ENCODE measurements around the gene RAB7A. TPM values are rescaled to one million over a fixed set of nuclear protein-coding genes. Genes with fewer than 3 reads are reported as not detected.

RAB7A gene
- total RNA-seq, 1 donor from 2014 or later: 319 TPM

DNA sequence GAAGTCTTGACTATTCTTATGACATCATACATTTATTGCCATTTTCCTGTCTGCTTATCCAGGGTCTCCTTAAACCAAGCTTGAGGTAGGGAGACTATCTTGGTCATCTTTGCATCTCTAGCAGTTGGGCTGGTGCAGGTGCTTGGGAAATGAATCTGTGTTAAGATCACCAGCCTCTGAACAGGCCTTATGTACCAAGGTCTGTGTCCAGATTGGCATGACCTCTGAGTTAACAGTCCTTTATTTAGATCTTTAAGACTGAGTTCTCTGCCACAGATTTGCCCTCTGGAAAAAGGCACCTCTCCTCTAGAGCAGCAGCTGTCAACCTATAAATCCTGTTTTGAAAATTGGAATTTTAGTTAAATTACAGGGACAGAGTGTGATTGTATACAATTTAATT is 35.4 kb downstream of the RAB7A start:
- DNase-seq (ENCODE audit: low read depth): no peak
- Mint-ChIP-seq H3K36me3 (ENCODE audit: low read depth, unreplicated experiment) (peaks cover 8% of the 10 kb centered on the region), H3K9me3 (ENCODE audit: unreplicated experiment) (no peaks in the 10 kb centered on the region), H3K27ac (ENCODE audit: unreplicated experiment) (no peak overlapping the region), H3K27me3 (ENCODE audit: low read depth, unreplicated experiment) (no peaks in the 10 kb centered on the region), H3K4me3 (ENCODE audit: unreplicated experiment) (no peak overlapping the region), H3K4me1 (ENCODE audit: low read depth, unreplicated experiment) (peaks cover 19% of the 10 kb centered on the region)
- Histone ChIP-seq H3K4me2 (ENCODE audit: low read length) (no peak overlapping the region), H3K4me3 (ENCODE audit: insufficient read depth, low read depth, low read length) (no peak overlapping the region), H3K79me2 (ENCODE audit: insufficient read depth, low read length) (peaks cover 95% of the 10 kb centered on the region), H4K20me1 (ENCODE audit: insufficient read depth, low read length) (peaks cover 93% of the 10 kb centered on the region), H3K27me3 (ENCODE audit: insufficient read depth, low read length) (no peaks in the 10 kb centered on the region), H3K36me3 (ENCODE audit: insufficient read depth, low read length) (no peaks in the 10 kb centered on the region), H3K27ac (ENCODE audit: low read depth, low read length) (no peak overlapping the region), H3K9ac (ENCODE audit: low read length) (no peak overlapping the region), H2AFZ (ENCODE audit: low read depth, low read length) (no peak overlapping the region), H3K9me3 (ENCODE audit: insufficient read depth, low read depth, low read length) (no peaks in the 10 kb centered on the region), H3K4me1 (ENCODE audit: insufficient read depth, low read length) (no peaks in the 10 kb centered on the region)
- FAIRE-seq: no peak
- TF ChIP-seq, protein P1, sequence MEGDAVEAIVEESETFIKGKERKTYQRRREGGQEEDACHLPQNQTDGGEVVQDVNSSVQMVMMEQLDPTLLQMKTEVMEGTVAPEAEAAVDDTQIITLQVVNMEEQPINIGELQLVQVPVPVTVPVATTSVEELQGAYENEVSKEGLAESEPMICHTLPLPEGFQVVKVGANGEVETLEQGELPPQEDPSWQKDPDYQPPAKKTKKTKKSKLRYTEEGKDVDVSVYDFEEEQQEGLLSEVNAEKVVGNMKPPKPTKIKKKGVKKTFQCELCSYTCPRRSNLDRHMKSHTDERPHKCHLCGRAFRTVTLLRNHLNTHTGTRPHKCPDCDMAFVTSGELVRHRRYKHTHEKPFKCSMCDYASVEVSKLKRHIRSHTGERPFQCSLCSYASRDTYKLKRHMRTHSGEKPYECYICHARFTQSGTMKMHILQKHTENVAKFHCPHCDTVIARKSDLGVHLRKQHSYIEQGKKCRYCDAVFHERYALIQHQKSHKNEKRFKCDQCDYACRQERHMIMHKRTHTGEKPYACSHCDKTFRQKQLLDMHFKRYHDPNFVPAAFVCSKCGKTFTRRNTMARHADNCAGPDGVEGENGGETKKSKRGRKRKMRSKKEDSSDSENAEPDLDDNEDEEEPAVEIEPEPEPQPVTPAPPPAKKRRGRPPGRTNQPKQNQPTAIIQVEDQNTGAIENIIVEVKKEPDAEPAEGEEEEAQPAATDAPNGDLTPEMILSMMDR (IDR thresholded peaks at IDR 0.05; ENCODE audit: insufficient read depth, low read depth, low read length): no peak
- TF ChIP-seq EZH2 (IDR thresholded peaks at IDR 0.05; ENCODE audit: insufficient read depth, low read length): no peak

DNA sequence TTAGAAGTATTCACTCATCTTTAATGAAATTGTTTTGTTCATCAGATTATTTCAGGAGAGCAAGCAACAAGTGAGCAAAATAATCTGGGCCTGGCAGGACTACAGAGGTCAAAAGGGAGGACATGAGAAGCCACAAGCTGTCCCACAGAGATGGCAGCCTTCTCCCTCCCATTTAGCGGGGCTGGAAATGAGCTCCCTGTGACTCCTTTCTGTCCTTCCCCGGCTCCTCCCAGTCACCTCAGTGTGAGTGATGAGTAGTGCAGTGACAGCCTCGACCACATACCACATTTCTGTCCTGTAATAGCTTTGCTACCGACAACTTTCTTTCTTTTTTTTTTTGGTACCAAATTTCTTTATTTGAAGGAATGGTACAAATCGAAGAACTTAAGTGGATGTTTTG is 38.0 kb downstream of the RAB7A start:
- Histone ChIP-seq H3K79me2 (ENCODE audit: insufficient read depth, low read length) (peaks cover 97% of the 10 kb centered on the region), H3K9ac (ENCODE audit: low read length) (no peak overlapping the region), H3K4me3 (ENCODE audit: insufficient read depth, low read depth, low read length) (no peak overlapping the region), H2AFZ (ENCODE audit: low read depth, low read length) (no peak overlapping the region), H3K27ac (ENCODE audit: low read depth, low read length) (no peak overlapping the region), H3K4me2 (ENCODE audit: low read length) (no peak overlapping the region), H4K20me1 (ENCODE audit: insufficient read depth, low read length) (peaks cover 95% of the 10 kb centered on the region), H3K4me1 (ENCODE audit: insufficient read depth, low read length) (no peaks in the 10 kb centered on the region), H3K9me3 (ENCODE audit: insufficient read depth, low read depth, low read length) (no peaks in the 10 kb centered on the region), H3K27me3 (ENCODE audit: insufficient read depth, low read length) (no peaks in the 10 kb centered on the region), H3K36me3 (ENCODE audit: insufficient read depth, low read length) (no peaks in the 10 kb centered on the region)
- Mint-ChIP-seq H3K4me3 (ENCODE audit: unreplicated experiment) (no peak overlapping the region), H3K27me3 (ENCODE audit: low read depth, unreplicated experiment) (no peaks in the 10 kb centered on the region), H3K36me3 (ENCODE audit: low read depth, unreplicated experiment) (peaks cover 15% of the 10 kb centered on the region), H3K27ac (ENCODE audit: unreplicated experiment) (no peak overlapping the region), H3K4me1 (ENCODE audit: low read depth, unreplicated experiment) (peaks cover 33% of the 10 kb centered on the region), H3K9me3 (ENCODE audit: unreplicated experiment) (no peaks in the 10 kb centered on the region)
- TF ChIP-seq, protein P1 (IDR thresholded peaks at IDR 0.05; ENCODE audit: insufficient read depth, low read depth, low read length): no peak
- no peak for TF ChIP-seq EZH2 (IDR thresholded peaks at IDR 0.05; ENCODE audit: insufficient read depth, low read length)
- no peak for FAIRE-seq
- DNase-seq (ENCODE audit: low read depth): no peak

DNA sequence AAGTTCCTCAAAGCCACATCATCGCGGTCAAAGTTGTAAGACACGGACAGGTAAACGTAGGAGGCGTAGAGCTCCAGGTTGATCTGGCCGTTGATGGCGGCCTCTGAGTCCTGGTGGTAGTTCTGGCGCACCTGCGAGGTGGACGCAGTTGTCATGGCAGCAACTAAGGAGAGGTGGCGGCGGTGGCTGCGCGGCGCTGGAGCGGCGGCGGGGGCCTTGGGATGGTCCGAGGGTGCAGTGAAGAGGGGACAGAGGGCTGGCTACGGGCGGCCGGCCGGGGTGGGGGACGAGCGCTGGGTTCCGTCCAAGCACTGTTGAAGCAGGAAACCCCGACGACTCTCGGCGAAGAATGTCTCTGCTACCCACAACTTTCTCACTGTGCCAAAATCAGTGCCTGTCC is 38.9 kb downstream of the RAB7A start:
- H3K9me3 Mint-ChIP-seq (ENCODE audit: unreplicated experiment): no peaks in the 10 kb centered on the region
- TF ChIP-seq, protein P1 (IDR thresholded peaks at IDR 0.05; ENCODE audit: insufficient read depth, low read depth, low read length): no peak
- no peak for TF ChIP-seq EZH2 (IDR thresholded peaks at IDR 0.05; ENCODE audit: insufficient read depth, low read length)
- H3K27ac Mint-ChIP-seq (ENCODE audit: unreplicated experiment): no peak overlapping the region
- no peak overlapping the region for H3K4me3 ChIP-seq (ENCODE audit: insufficient read depth, low read depth, low read length)
- H3K79me2 ChIP-seq (ENCODE audit: insufficient read depth, low read length): peaks cover 97% of the 10 kb centered on the region
- no peak overlapping the region for H2AFZ ChIP-seq (ENCODE audit: low read depth, low read length)
- no peak overlapping the region for H3K27ac ChIP-seq (ENCODE audit: low read depth, low read length)
- no peaks in the 10 kb centered on the region for H3K27me3 Mint-ChIP-seq (ENCODE audit: low read depth, unreplicated experiment)
- no peaks in the 10 kb centered on the region for H3K4me1 ChIP-seq (ENCODE audit: insufficient read depth, low read length)
- peaks cover 37% of the 10 kb centered on the region for H3K4me1 Mint-ChIP-seq (ENCODE audit: low read depth, unreplicated experiment)
- H3K9ac ChIP-seq (ENCODE audit: low read length): no peak overlapping the region
- H3K9me3 ChIP-seq (ENCODE audit: insufficient read depth, low read depth, low read length): no peaks in the 10 kb centered on the region
- peaks cover 95% of the 10 kb centered on the region for H4K20me1 ChIP-seq (ENCODE audit: insufficient read depth, low read length)
- H3K27me3 ChIP-seq (ENCODE audit: insufficient read depth, low read length): no peaks in the 10 kb centered on the region
- peaks cover 15% of the 10 kb centered on the region for H3K36me3 Mint-ChIP-seq (ENCODE audit: low read depth, unreplicated experiment)
- DNase-seq (ENCODE audit: low read depth) (no peak), FAIRE-seq (no peak)
- H3K4me2 ChIP-seq (ENCODE audit: low read length): no peak overlapping the region
- no peak overlapping the region for H3K4me3 Mint-ChIP-seq (ENCODE audit: unreplicated experiment)
- H3K36me3 ChIP-seq (ENCODE audit: insufficient read depth, low read length): no peaks in the 10 kb centered on the region

Measured in astrocyte (in vitro differentiated cells and primary cell).